ENCODE results near the gene TMPO. TPM values are rescaled to one million over a fixed set of nuclear protein-coding genes. Genes with fewer than 3 reads are reported as not detected.
"Not testable (repeated sequence)": the region's sequence is repeated elsewhere in the genome, so short reads cannot be mapped to it uniquely, and the experiment has no call there.

Gene TMPO, protein sequence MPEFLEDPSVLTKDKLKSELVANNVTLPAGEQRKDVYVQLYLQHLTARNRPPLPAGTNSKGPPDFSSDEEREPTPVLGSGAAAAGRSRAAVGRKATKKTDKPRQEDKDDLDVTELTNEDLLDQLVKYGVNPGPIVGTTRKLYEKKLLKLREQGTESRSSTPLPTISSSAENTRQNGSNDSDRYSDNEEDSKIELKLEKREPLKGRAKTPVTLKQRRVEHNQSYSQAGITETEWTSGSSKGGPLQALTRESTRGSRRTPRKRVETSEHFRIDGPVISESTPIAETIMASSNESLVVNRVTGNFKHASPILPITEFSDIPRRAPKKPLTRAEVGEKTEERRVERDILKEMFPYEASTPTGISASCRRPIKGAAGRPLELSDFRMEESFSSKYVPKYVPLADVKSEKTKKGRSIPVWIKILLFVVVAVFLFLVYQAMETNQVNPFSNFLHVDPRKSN
- 100 to 1,000 TPM; 366 to 399 TPM for total RNA-seq

DNA sequence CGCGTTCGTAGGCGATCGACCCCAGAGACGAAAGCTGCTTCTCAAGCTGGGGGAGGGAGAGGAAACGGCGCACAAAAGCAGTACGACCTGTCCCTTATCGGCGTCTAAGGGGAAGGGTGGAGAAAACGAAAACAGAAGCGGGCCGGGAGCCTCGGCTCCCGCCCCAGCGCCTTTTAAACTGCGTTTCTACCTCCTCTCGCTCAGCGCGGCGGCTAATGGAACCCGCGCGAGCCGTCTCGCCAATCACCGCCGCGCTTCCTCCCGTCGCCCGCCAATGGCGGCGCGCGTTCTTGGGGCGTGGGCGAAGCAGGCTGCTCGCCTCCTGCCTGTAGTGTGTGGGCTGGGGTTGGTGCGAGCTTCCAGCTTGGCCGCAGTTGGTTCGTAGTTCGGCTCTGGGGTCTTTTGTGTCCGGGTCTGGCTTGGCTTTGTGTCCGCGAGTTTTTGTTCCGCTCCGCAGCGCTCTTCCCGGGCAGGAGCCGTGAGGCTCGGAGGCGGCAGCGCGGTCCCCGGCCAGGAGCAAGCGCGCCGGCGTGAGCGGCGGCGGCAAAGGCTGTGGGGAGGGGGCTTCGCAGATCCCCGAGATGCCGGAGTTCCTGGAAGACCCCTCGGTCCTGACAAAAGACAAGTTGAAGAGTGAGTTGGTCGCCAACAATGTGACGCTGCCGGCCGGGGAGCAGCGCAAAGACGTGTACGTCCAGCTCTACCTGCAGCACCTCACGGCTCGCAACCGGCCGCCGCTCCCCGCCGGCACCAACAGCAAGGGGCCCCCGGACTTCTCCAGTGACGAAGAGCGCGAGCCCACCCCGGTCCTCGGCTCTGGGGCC is at the start of gene TMPO:
TSS of gene TMPO (plus strand) at position 304 of the 824 bp plus-strand sequence. CDS start at position 582, 278 bp downstream.
- peak; percentile 86 for ATAC-seq
- H3K4me1 Mint-ChIP-seq: peaks cover 22% of the 10 kb centered on the region
- peaks cover 50% of the 10 kb centered on the region for H3K36me3 Mint-ChIP-seq
- DNase-seq: peak; percentile 95
- H3K4me3 Mint-ChIP-seq: peak within 1 kb of the TSS; percentile 90
- no peaks in the 10 kb centered on the region for H3K9me3 Mint-ChIP-seq (ENCODE audit: low read depth)
- CTCF ChIA-PET: interaction anchor here (0.7 to 9.2 kb wide), 11 partner anchors 8 to 120 kb away, joined by 3 to 78 read pairs (median 4); partner anchors contain the start of gene SLC25A3
- peak within 1 kb of the TSS; percentile 98 for H3K27ac Mint-ChIP-seq
- no peaks in the 10 kb centered on the region for H3K27me3 Mint-ChIP-seq

DNA sequence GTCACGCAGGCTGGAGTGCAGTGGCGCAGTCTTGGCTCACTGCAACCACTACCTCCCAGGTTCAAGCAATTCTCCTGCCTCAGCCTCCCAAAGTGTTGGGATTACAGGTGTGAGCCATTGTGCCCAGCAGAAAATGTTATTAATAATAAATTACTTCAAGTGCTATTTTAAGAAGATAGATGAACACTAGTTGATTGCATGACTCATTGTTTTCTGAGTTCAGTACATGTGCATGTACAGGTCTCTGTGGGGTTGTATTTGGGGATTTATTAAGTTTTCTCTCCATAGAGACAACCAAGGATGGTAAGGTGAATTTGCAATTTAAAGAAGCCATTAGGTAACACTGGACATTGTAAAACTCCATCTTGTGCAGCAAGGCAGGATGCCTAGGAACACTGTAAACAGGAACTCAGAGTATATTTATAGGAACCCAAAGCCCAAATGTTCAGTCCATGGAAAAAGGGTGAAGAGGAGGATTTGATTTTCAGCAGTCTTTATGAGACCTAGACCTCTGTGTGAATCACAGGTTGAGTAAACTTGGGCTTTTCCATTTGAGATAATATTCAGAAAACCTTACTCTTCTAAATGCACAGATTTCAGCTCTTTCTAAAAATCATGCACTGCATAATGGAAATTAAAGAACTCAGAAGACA is 49.3 kb upstream of the TMPO start:
- Mint-ChIP-seq H3K36me3 (no peaks in the 10 kb centered on the region), H3K4me3 (no peak overlapping the region), H3K27me3 (peaks cover 2% of the 10 kb centered on the region), H3K9me3 (ENCODE audit: low read depth) (no peaks in the 10 kb centered on the region), H3K4me1 (peaks cover 36% of the 10 kb centered on the region), H3K27ac (no peak overlapping the region)
- no peak for DNase-seq
- ATAC-seq: no peak
- CTCF ChIA-PET: no interaction called here

DNA sequence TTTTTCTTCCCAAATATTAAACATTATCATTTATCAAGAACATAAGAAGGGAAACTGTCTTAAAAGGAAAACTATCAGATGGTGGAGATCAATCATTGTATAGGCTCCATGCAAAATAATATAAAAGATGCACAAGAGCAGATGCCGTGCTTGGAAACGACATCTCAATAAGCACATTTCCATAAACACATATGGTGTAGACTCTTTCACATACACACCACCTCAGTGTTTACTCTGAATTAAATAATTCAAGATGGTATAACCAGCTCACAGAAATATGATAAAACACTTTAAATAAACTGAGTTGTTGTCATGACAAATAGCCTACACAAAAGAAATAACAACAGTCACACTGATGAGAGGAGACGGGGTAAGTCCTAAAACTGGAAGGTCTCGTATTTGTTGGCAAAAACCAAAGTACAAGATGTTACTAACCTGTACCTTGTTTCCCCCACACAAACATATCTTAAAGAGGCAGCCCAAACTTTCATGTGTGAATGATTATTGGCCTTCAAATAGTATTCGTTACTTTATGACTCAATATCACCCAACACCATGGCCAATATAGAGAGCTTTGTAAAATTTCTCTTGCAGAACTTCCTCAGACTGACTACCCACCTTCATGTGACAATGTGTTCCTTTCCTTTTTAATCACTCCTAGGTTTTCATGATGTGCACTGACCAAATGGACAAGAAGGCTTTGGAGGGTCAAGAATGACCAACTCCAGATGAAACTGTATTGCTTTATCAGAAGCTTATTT is 48.6 kb upstream of the TMPO start:
- peak; percentile 11 for ATAC-seq
- CTCF ChIA-PET: no interaction called here
- H3K4me1 Mint-ChIP-seq: peaks cover 36% of the 10 kb centered on the region
- no peaks in the 10 kb centered on the region for H3K9me3 Mint-ChIP-seq (ENCODE audit: low read depth)
- no peak for DNase-seq
- no peak overlapping the region for H3K27ac Mint-ChIP-seq
- H3K4me3 Mint-ChIP-seq: no peak overlapping the region
- peaks cover 2% of the 10 kb centered on the region for H3K27me3 Mint-ChIP-seq
- H3K36me3 Mint-ChIP-seq: no peaks in the 10 kb centered on the region

DNA sequence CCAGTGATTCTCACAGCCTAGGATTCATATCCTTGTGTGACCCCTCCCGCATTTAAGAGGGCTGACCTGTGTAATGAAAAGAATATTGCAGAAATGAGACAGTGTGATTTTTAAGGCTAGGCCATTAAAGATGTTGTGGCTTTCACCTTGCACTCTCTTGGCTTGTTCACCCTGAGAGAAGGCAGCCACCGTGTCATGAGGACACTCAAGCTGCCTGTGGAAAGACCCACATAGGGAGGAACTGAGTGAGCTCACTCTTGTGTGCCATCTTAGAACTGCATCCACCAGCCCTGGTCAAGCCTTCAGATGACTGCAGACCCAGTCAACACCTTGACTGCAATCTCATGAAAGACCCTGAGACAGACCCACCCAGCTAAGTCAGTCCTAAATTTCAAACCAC is 46.3 kb upstream of the TMPO start:
- Mint-ChIP-seq H3K36me3 (no peaks in the 10 kb centered on the region), H3K27me3 (no peaks in the 10 kb centered on the region), H3K27ac (no peak overlapping the region), H3K9me3 (ENCODE audit: low read depth) (no peaks in the 10 kb centered on the region), H3K4me3 (no peak overlapping the region), H3K4me1 (peaks cover 34% of the 10 kb centered on the region)
- DNase-seq: no peak
- ATAC-seq: no peak
- CTCF ChIA-PET: interaction anchor here (0.8 kb wide), 1 partner anchor 22 kb away, joined by 3 read pairs; no protein-coding TSS in a partner anchor

DNA sequence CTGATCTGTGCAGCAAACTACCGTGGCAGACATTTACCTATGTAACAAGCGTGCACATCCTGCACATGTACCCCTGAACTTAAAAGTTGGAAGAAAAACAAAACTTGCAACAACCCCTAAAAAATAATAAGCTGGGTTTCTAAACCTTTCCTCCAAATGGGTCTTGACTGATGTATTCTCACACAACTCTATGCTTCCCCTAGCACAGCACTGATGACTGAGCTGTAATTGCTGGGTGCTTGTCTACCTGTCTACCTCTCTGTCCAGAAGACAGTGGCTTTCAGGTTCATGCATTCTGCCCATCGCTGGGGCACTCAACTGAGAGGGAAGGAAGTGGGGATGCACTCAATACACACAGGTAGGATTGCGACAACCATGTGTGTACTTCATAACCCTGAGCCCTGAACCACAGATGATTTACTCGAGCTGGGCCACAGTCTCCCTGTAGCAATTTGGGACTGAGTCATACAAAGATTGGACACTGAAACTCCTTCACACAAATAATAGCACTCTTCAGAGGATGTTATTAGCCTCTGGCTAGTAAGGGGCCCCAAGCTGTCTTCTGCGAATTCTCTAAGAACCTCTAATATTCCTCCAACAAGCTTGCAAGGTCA is 44.8 kb upstream of the TMPO start:
- Mint-ChIP-seq H3K4me1 (peaks cover 28% of the 10 kb centered on the region), H3K9me3 (ENCODE audit: low read depth) (no peaks in the 10 kb centered on the region), H3K27ac (no peak overlapping the region), H3K36me3 (no peaks in the 10 kb centered on the region), H3K27me3 (no peaks in the 10 kb centered on the region), H3K4me3 (no peak overlapping the region)
- DNase-seq (no peak), ATAC-seq (no peak)
- CTCF ChIA-PET: interaction anchor here (0.7 to 1.7 kb wide), 2 partner anchors 20 to 46 kb away, joined by 3 to 4 read pairs; no protein-coding TSS in a partner anchor

DNA sequence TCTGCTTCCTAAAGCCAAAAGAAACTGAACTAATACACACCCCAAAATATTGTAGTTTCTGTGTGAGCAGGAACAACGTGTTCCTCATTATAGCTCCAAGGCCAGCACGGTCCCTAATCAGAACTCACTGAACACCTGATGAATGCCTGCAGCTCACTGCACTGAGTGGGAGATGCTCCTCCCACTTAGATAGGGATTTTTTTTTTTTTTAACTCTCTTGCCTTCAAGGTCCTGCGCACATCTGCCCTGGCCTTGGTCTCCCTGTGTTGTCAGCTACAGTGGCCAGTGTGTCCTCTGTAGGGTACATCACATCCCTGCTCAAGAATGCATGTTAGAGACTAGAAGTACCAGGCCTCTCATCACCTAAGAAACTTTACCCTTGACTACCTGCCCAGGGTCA is 44.3 kb upstream of the TMPO start:
- CTCF ChIA-PET: interaction anchor here (1.7 kb wide), 1 partner anchor 19 kb away, joined by 4 read pairs; no protein-coding TSS in a partner anchor
- H3K27ac Mint-ChIP-seq: no peak overlapping the region
- peaks cover 24% of the 10 kb centered on the region for H3K4me1 Mint-ChIP-seq
- ATAC-seq (no peak), DNase-seq (no peak)
- H3K36me3 Mint-ChIP-seq: no peaks in the 10 kb centered on the region
- H3K27me3 Mint-ChIP-seq: no peaks in the 10 kb centered on the region
- no peaks in the 10 kb centered on the region for H3K9me3 Mint-ChIP-seq (ENCODE audit: low read depth)
- H3K4me3 Mint-ChIP-seq: no peak overlapping the region

DNA sequence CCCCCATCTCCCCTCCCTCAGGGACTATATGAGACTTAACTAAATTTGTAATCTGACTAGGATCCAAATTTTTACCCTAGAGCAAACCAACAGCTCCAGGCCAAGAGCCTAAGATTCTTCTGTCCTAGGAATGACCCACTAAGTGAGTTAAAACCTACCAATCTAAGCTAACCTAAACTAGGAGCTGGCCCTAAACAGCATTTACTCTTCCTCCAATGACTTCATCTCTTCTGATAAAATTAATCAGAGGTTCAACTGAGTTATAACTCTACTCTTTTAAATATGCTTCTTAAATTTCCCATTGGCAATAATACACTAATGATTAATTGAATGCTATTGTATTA is 39.9 kb upstream of the TMPO start:
- Mint-ChIP-seq H3K4me3 (no peak overlapping the region), H3K4me1 (peaks cover 3% of the 10 kb centered on the region), H3K9me3 (ENCODE audit: low read depth) (no peaks in the 10 kb centered on the region), H3K36me3 (no peaks in the 10 kb centered on the region), H3K27ac (no peak overlapping the region), H3K27me3 (no peaks in the 10 kb centered on the region)
- CTCF ChIA-PET: no interaction called here
- no peak for ATAC-seq
- no peak for DNase-seq

DNA sequence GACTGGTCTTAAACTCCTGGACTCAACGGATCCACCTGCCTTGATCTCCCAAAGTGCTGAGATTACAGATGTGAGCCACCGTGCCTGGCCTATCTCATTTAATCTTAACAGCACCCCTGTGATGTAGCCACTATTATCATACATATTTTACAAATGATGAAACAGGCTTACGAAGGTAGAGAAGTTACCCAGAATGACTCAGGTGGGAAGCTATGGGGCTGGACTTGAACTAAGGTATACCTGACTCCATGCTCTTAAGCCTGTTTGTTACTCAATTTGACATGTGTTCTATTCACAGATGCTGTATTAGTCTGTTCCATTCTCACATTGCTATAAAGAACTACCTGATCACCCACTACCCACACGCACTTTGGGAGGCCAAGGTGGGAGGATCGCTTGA is 36.8 kb upstream of the TMPO start:
- ATAC-seq: no peak
- H3K9me3 Mint-ChIP-seq (ENCODE audit: low read depth): no peaks in the 10 kb centered on the region
- no peak for DNase-seq
- CTCF ChIA-PET: interaction anchor here (1.5 kb wide), 1 partner anchor 12 kb away, joined by 5 read pairs; no protein-coding TSS in a partner anchor
- H3K27me3 Mint-ChIP-seq: peaks cover 2% of the 10 kb centered on the region
- no peak overlapping the region for H3K4me3 Mint-ChIP-seq
- peaks cover 2% of the 10 kb centered on the region for H3K36me3 Mint-ChIP-seq
- H3K4me1 Mint-ChIP-seq: no peaks in the 10 kb centered on the region
- no peak overlapping the region for H3K27ac Mint-ChIP-seq

DNA sequence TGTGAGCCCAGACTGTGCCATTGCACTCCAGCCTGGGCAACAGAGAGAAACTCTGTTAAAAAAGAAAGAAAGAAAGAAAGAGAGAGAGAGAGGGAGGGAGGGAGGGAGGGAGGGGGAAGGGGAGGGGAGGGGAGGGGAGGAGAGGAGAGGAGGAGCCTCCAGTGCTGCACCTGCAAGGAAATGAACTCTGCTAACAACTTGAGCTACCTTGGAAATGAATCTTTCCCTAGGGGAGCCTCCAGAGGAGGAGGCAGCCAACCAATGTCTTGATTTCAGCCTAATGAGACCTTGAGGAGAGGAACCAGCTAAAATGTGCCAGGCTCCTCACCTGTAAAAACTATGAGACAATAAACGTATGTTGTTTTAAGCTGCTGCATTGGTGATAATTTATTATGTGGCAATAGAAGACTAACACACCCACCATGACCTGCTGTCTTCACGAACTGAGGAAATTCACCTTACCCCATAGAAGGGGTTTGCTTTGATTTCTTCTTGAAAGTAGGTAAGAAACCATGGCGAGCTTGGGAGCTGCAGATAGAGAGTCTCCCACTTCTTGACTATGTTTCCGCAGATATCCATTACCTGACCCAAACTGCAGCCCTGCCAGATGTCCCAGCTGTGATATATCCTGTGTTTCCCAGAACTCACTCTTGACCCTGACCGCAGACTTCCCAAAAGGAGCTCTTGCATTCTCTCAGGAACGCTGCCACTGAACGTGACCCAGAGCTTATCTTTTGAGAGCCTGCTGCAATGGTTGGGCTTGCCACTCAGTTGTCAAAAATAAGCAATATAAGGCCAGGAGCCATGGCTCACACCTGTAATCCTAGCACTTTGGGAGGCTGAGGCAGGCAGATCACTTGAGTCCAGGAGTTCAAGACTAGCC is 31.5 kb upstream of the TMPO start:
- no peaks in the 10 kb centered on the region for H3K9me3 Mint-ChIP-seq (ENCODE audit: low read depth)

DNA sequence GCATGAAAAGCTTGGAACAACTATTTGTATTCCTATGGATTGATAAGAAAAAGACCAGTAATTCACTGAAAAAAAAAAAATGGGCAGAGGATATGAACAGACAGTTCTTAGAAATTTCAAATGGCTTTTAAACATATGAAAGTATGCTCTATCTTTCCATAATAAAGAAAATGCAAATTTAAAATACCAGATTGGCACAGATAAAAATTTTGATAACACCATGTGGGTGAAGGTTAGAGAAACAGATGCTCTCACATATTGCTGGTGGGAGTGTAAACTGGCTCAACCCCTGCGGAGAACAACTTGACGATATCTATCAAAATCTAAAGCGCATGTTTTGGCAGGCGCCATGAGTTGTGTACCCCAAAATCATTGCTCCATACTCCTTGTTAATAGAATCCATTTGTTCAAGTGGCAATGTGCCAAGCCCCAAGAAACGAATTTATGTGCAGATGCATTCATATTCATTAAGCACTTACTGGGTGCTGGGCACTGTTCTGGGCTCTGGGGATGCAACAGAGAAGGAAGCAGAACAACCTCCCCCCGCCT is 29.5 kb upstream of the TMPO start:
- Mint-ChIP-seq H3K9me3 (ENCODE audit: low read depth) (no peaks in the 10 kb centered on the region), H3K27me3 (peaks cover 17% of the 10 kb centered on the region), H3K27ac (no peak overlapping the region), H3K4me3 (no peak overlapping the region), H3K36me3 (peaks cover 2% of the 10 kb centered on the region), H3K4me1 (peaks cover 1% of the 10 kb centered on the region)
- DNase-seq (no peak), ATAC-seq (no peak)
- CTCF ChIA-PET: interaction anchor here (1.2 kb wide), 1 partner anchor 107 kb away, joined by 3 read pairs; no protein-coding TSS in a partner anchor

More for the DNA sequence above, 31.5 kb upstream of the TMPO start:
- Mint-ChIP-seq H3K36me3 (peaks cover 2% of the 10 kb centered on the region), H3K27ac (no peak overlapping the region), H3K4me1 (no peaks in the 10 kb centered on the region), H3K27me3 (peaks cover 14% of the 10 kb centered on the region), H3K4me3 (no peak overlapping the region)
- CTCF ChIA-PET: no interaction called here
- no peak for ATAC-seq
- DNase-seq: no peak

DNA sequence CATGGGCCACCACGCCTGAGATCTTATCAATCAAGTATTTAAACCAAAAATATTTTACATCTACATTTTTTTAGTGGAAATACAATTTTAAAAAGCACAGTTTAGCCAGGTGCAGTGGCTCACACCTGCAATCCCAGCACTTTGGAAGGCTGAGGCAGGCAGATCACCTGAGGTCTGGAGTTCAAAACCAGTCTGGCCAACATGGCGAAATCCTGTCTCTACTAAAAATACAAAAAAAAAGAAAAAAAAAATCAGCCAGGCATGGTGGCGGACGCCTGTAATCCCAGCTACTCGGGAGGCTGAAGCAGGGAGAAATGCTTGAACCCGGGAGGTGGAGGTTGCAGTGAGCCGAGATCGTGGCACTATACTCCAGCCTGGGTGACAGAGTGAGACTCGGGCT is 27.0 kb upstream of the TMPO start:
- H3K27ac Mint-ChIP-seq; H3K9me3 Mint-ChIP-seq (ENCODE audit: low read depth); ATAC-seq; H3K36me3 Mint-ChIP-seq; DNase-seq; H3K4me3 Mint-ChIP-seq; H3K4me1 Mint-ChIP-seq: not testable (repeated sequence)
- CTCF ChIA-PET: interaction anchor here (1.9 kb wide), 1 partner anchor 25 kb away, joined by 5 read pairs; no protein-coding TSS in a partner anchor
- H3K27me3 Mint-ChIP-seq: peaks cover 15% of the 10 kb centered on the region

All from activated CD8-positive, alpha-beta memory T cell treated with anti-CD3 and anti-CD28 coated beads, Interleukin-2, amount 10 ng/mL, durations not matched to agents 7 days and 5 days (primary cell).